IPS-18c (cell line): ENCODE data around the gene BEND4.
A peak's percentile ranks its signal among the peaks of the same experiment; 100 is the strongest.
"Not testable (repeated sequence)": the region's sequence is repeated elsewhere in the genome, so short reads cannot be mapped to it uniquely, and the experiment has no call there.

Experiments used
- H3K4me3 ChIP-seq: 2 replicates; pipeline ENCODE4 v1.7.0; 2013; ENCODE audit warnings: low read depth, mild to moderate bottlenecking, low read length, moderate library complexity; ENCODE audit not compliant: insufficient read depth
- H3K9me3 ChIP-seq: one replicate; pipeline ENCODE4 v1.6.1; 2013; ENCODE audit warnings: mild to moderate bottlenecking, low read length, moderate library complexity; ENCODE audit not compliant: control insufficient read depth, insufficient read depth

The BEND4 gene

GRCh38 chr4:42152507-42153504 lies at the start of gene BEND4:
Gene BEND4, minus strand, starts transcription at chr4:42152655. Its CDS starts 512 bp downstream, at chr4:42152143.
- H3K9me3 ChIP-seq, result no peaks in the 10 kb centered on the region
- peak within 1 kb of the TSS; percentile 77 for H3K4me3 ChIP-seq

GRCh38 chr4:42197341-42197740 lies 44.9 kb upstream of the BEND4 start:
- no peak overlapping the region for H3K4me3 ChIP-seq
- H3K9me3 ChIP-seq, result no peaks in the 10 kb centered on the region

- Histone ChIP-seq H3K9me3 (no peaks in the 10 kb centered on the region), H3K4me3 (no peak overlapping the region)
These were observed 20.5 kb upstream of the BEND4 start for GRCh38 chr4:42172921-42173320.

- Histone ChIP-seq H3K9me3 (no peaks in the 10 kb centered on the region), H3K4me3 (no peak overlapping the region)
These were observed 19.8 kb upstream of the BEND4 start for GRCh38 chr4:42172128-42172790.

- no peak overlapping the region for H3K4me3 ChIP-seq
These were observed 15.3 kb upstream of the BEND4 start for GRCh38 chr4:42167709-42168108.

GRCh38 chr4:42166186-42166585 lies 13.7 kb upstream of the BEND4 start:
- H3K9me3 ChIP-seq, H3K4me3 ChIP-seq: not testable (repeated sequence)

More at GRCh38 chr4:42167709-42168108, 15.3 kb upstream of the BEND4 start:
- no peaks in the 10 kb centered on the region for H3K9me3 ChIP-seq

- no peak overlapping the region for H3K4me3 ChIP-seq
- H3K9me3 ChIP-seq, result no peaks in the 10 kb centered on the region
These were observed 7.0 kb upstream of the BEND4 start for GRCh38 chr4:42159271-42160001.

- H3K4me3 ChIP-seq, result peak overlapping the region; percentile 77
These were observed 618 bp downstream of the BEND4 start for GRCh38 chr4:42151568-42152506.

GRCh38 chr4:42150653-42151567 lies 1.5 kb downstream of the BEND4 start:
- Histone ChIP-seq H3K9me3 (no peaks in the 10 kb centered on the region), H3K4me3 (peak overlapping the region; percentile 77)

More at GRCh38 chr4:42151568-42152506, 618 bp downstream of the BEND4 start:
- H3K9me3 ChIP-seq, result no peaks in the 10 kb centered on the region

GRCh38 chr4:42149004-42149403 lies 3.5 kb downstream of the BEND4 start:
- H3K4me3 ChIP-seq, result no peak overlapping the region

GRCh38 chr4:42148425-42148824 lies 4.0 kb downstream of the BEND4 start:
- Histone ChIP-seq H3K4me3 (no peak overlapping the region), H3K9me3 (no peaks in the 10 kb centered on the region)

More at GRCh38 chr4:42149004-42149403, 3.5 kb downstream of the BEND4 start:
- no peaks in the 10 kb centered on the region for H3K9me3 ChIP-seq

GRCh38 chr4:42144028-42144427 lies 8.4 kb downstream of the BEND4 start:
- Histone ChIP-seq H3K4me3 (no peak overlapping the region), H3K9me3 (no peaks in the 10 kb centered on the region)

- no peak overlapping the region for H3K4me3 ChIP-seq
- H3K9me3 ChIP-seq, result no peaks in the 10 kb centered on the region
These were observed 9.9 kb downstream of the BEND4 start for GRCh38 chr4:42142591-42142990.

- Histone ChIP-seq H3K4me3 (no peak overlapping the region), H3K9me3 (no peaks in the 10 kb centered on the region)
These were observed 16.1 kb downstream of the BEND4 start for GRCh38 chr4:42136371-42136770.

- Histone ChIP-seq H3K4me3 (no peak overlapping the region), H3K9me3 (no peaks in the 10 kb centered on the region)
These were observed 19.4 kb downstream of the BEND4 start for GRCh38 chr4:42133006-42133405.
